Ishikawa (cell line): ENCODE data around the gene PABPC3.

Experiments
- CEBPB ChIP-seq: IDR thresholded peaks from 2 replicates; pipeline ENCODE4 v1.6.1; 2012
- CREB1 ChIP-seq: IDR thresholded peaks from 2 replicates; pipeline ENCODE4 v1.6.1; 2012; ENCODE audit warnings: low read depth
- EGR1 ChIP-seq: IDR thresholded peaks from 2 replicates; pipeline ENCODE4 v1.6.1; 2012
- EP300 ChIP-seq: IDR thresholded peaks from 2 replicates; pipeline ENCODE4 v1.6.1; 2012; ENCODE audit warnings: borderline replicate concordance
- FOXM1 ChIP-seq: IDR thresholded peaks from 2 replicates; pipeline ENCODE4 v1.6.1; 2012; ENCODE audit warnings: low read depth, borderline replicate concordance
- MAX ChIP-seq: IDR thresholded peaks from 2 replicates; pipeline ENCODE4 v1.6.1; 2012
- NFIC ChIP-seq: IDR thresholded peaks from 2 replicates; pipeline ENCODE4 v1.6.1; 2012
- RAD21 ChIP-seq: IDR thresholded peaks from 2 replicates; pipeline ENCODE4 v1.6.1; 2012; ENCODE audit warnings: low read depth
- REST ChIP-seq: IDR thresholded peaks from 2 replicates; pipeline ENCODE4 v1.6.1; 2012; ENCODE audit warnings: low read depth, mild to moderate bottlenecking
- TAF1 ChIP-seq: IDR thresholded peaks from 2 replicates; pipeline ENCODE4 v1.6.1; 2012; ENCODE audit warnings: low read depth, mild to moderate bottlenecking
- TCF12 ChIP-seq: IDR thresholded peaks from 2 replicates; pipeline ENCODE4 v1.6.1; 2012; ENCODE audit warnings: low read depth
- TEAD4 ChIP-seq: IDR thresholded peaks from 2 replicates; pipeline ENCODE4 v1.6.1; 2012
- USF1 ChIP-seq: IDR thresholded peaks from 2 replicates; pipeline ENCODE4 v1.6.1; 2012
- ZBTB7A ChIP-seq: IDR thresholded peaks from 2 replicates; pipeline ENCODE4 v1.6.1; 2012; ENCODE audit warnings: low read depth

- TF ChIP-seq ZBTB7A (no peak), RAD21 (no peak), USF1 (no peak), CEBPB (no peak), TEAD4 (no peak), TAF1 (no peak), EGR1 (no peak), EP300 (no peak), REST (no peak), NFIC (no peak), MAX (no peak), TCF12 (no peak), CREB1 (no peak), FOXM1 (no peak)
Observed at GRCh38 chr13:25111585-25111956, 15.6 kb downstream of the PABPC3 start.
